Upper lobe of left lung (tissue), 4 donors: ENCODE measurements around the gene EOLA2.
"Not testable (repeated sequence)": the region's sequence is repeated elsewhere in the genome, so short reads cannot be mapped to it uniquely, and the experiment has no call there.

ENCODE experiments used
- CTCF ChIP-seq, 6 experiments: fragments of 450-650 bp in 4 of 6; fragments of 200-600 bp in 2 of 6; sonication (generic) in 2 of 6; IDR thresholded peaks; one replicate each; pipeline ENCODE4 v1.5.1; 2016 to 2019; ENCODE audit warnings: antibody characterized with exemption in 6 of 6
- POLR2A ChIP-seq, 4 donors: fragments of 450-650 bp; IDR thresholded peaks; one replicate each; pipeline ENCODE4 v1.5.1; 2016 to 2017; ENCODE audit warnings: antibody characterized with exemption in 4 of 4, mild to moderate bottlenecking in 2 of 4

GRCh38 chrX:149928635-149929034, 9.7 kb downstream of the EOLA2 start:
- TF ChIP-seq CTCF, POLR2A (IDR thresholded peaks at IDR 0.05): not testable (repeated sequence)
